Lower lobe of right lung (tissue), 2 donors: ENCODE results near the gene PRPF38A. TPM values are rescaled to one million over a fixed set of nuclear protein-coding genes. Genes with fewer than 3 reads are reported as not detected.

ENCODE experiments used
- ATAC-seq, 2 donors: fragments of 200-7000 bp; cut with Tn5 transposase; one replicate each; pipeline ENCODE4 v1.9.1; 2020 to 2022; ENCODE audit warnings: mild to moderate bottlenecking in 2 of 2, moderate library complexity in 2 of 2
- DNase-seq: peaks from one replicate; pipeline ENCODE4 v3.0.0-alpha.2; 2020
- H3K27ac ChIP-seq: fragments of 200-600 bp; one replicate; pipeline ENCODE4 v1.8.0; 2022
- H3K27me3 ChIP-seq: fragments of 200-600 bp; one replicate; pipeline ENCODE4 v1.8.0; 2022; ENCODE audit warnings: low read depth
- H3K36me3 ChIP-seq: fragments of 200-600 bp; one replicate; pipeline ENCODE4 v1.8.0; 2022; ENCODE audit warnings: mild to moderate bottlenecking
- H3K4me1 ChIP-seq: fragments of 200-600 bp; one replicate; pipeline ENCODE4 v1.8.0; 2022
- H3K4me3 ChIP-seq: fragments of 200-600 bp; one replicate; pipeline ENCODE4 v1.8.0; 2022; ENCODE audit warnings: mild to moderate bottlenecking
- H3K9me3 ChIP-seq: fragments of 200-600 bp; one replicate; pipeline ENCODE4 v1.8.0; 2022
- intact Hi-C: fragments of 100-400 bp; cut with DNase I; formaldehyde crosslinking; loops from one replicate; pipeline ENCODE4 v1.11.0; 2022
- total RNA-seq: library from RNA; stranded (reverse); fragmentation: NEBNext Ultra II Directional; extraction: Animal tissue kit (Norgen Biotek cat#: 25700); gene quantifications from one replicate; pipeline ENCODE4 v1.2.1, GENCODE V29; 2021
- TF ChIP-seq, protein P1 (sequence below): fragments of 200-600 bp; IDR thresholded peaks from one replicate; pipeline ENCODE4 v1.8.0; 2022; ENCODE audit warnings: antibody characterized with exemption, mild to moderate bottlenecking
- donor health status: DM: no; HTN: yes; CAD: no; lungs with severe emphysema.

Gene PRPF38A
- total RNA-seq, 1 donor from 2014 or later: 34.7 TPM

DNA sequence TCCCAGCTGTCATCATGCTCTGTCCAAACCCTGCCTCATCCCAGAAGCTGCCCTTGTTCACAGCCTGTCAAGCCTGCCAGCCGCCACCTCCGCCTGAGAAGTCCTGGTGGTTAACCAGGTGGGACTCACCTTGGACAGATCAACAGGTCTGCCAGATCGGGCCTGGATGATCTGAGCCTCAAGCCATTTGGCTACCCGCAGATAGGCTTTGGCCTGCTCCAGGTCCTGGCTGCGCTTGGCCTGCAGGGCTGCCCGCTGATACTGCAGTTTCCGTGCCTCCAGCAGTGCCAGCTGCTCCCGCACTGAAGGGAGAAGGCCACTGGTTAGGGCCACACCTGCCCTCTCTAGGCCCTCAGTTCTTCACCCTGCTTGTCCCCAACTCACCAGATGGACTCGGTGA, 47.0 kb upstream of the PRPF38A start:
- TF ChIP-seq, protein P1, sequence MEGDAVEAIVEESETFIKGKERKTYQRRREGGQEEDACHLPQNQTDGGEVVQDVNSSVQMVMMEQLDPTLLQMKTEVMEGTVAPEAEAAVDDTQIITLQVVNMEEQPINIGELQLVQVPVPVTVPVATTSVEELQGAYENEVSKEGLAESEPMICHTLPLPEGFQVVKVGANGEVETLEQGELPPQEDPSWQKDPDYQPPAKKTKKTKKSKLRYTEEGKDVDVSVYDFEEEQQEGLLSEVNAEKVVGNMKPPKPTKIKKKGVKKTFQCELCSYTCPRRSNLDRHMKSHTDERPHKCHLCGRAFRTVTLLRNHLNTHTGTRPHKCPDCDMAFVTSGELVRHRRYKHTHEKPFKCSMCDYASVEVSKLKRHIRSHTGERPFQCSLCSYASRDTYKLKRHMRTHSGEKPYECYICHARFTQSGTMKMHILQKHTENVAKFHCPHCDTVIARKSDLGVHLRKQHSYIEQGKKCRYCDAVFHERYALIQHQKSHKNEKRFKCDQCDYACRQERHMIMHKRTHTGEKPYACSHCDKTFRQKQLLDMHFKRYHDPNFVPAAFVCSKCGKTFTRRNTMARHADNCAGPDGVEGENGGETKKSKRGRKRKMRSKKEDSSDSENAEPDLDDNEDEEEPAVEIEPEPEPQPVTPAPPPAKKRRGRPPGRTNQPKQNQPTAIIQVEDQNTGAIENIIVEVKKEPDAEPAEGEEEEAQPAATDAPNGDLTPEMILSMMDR: no peak
- Histone ChIP-seq H3K4me3 (no peak overlapping the region), H3K27ac (no peak overlapping the region), H3K27me3 (no peaks in the 10 kb centered on the region), H3K36me3 (peaks cover 100% of the 10 kb centered on the region), H3K9me3 (no peaks in the 10 kb centered on the region), H3K4me1 (no peaks in the 10 kb centered on the region)
- intact Hi-C loops: no loop called here
- DNase-seq (no peak), ATAC-seq (no peak)

DNA sequence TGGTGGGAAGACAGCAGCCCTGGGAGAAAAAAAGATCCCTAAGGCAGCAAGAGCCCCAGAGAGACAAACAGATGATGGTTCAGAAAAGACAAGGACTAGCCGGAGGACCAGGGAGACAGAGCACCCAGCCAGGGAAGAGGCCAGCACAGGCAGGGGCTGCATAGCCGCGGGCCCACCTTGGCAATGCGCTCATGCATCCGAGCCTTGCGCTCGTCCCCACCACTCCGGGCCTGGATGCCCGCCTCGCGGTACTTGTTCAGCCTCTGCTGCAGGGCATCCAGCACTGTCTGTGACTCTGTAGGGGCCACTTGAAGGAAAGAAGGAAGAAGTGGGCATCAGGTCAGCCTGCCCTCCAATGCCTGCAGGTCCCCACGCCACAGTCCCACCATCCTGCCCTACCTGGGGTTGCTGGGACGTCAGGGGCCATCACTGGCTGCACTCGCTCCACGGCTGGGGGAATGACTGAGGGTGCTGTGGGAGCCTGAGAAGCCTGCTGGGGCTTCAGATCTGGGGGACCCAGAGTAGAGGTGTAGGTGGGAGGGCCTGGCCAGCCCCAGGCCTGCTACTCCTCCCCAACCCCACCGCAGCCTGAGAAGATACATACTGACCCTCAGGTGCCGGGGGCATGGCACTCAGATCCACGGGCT, 45.4 kb upstream of the PRPF38A start:
- H3K27me3 ChIP-seq: no peaks in the 10 kb centered on the region

DNA sequence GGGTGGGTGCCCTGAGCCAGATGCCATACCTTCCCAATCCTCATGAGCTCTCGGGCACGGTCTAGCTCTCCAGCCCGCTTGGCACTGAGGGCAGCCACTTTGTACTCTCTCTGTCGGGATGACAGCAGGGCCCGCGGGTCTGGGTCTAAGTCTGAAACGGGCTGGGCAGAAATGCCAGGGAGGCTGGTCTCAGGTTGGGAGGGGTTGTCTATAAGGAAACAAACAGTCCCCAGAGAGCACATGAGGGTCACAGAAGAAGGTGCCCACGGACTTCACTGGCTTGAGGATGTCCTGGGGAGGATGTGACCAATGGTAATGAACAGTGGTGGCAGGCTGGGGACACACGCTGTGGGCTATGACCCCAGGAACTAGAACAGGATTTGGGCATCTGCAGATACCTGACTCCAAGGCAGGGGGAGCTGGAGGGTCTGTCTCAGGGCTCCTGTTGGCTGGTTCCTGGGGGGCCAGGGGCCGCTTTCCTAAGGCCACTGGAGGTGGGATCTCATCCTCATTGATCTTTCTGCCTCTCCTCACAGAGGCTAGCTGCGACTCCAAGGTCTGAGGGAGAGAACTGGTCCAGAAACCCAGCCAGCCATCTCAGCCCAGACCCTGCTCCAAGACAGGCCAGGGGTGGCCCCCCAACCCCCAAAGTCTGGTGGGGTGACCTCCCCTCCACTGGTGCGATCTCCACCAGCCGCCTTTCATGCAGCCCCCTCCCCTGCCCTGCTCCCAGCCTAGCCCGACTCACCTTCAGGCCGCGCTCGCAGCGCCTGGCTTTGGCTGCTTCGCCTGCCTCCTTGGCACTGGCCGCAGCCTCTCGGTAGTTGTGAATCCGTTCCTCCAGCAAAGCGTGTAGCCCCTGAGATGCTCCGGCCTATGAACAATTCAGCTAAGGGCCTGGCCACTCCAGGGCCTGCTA, 44.5 kb upstream of the PRPF38A start:
- peaks cover 10% of the 10 kb centered on the region for H3K4me1 ChIP-seq
- no peak for ATAC-seq
- intact Hi-C loops: no loop called here

More for the DNA sequence above, 45.4 kb upstream of the PRPF38A start:
- intact Hi-C loops: no loop called here
- TF ChIP-seq, protein P1: no peak
- Histone ChIP-seq H3K36me3 (peaks cover 98% of the 10 kb centered on the region), H3K4me3 (no peak overlapping the region), H3K4me1 (peaks cover under 1% of the 10 kb centered on the region), H3K9me3 (no peaks in the 10 kb centered on the region), H3K27ac (no peak overlapping the region)
- DNase-seq: no peak
- no peak for ATAC-seq

DNA sequence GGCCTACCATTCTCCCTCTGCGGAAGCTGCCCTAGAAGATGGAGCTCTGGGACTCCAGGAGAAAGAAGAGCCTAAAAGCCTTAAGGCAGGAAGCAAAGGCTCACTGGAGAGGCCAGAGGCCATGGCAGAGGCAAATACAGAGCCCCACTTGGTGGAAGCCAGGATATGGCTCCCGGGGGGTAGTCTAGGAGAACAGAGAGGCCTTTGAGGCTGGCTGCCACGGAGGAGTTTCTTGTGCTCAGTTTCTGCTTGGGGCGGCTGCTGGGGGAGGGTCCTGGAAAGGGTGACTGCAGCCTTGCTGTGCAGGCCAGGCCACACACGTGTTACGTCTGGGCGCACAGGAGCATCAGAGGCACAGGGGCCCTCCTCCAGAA, 43.8 kb upstream of the PRPF38A start:
- peaks cover 85% of the 10 kb centered on the region for H3K36me3 ChIP-seq
- no peaks in the 10 kb centered on the region for H3K27me3 ChIP-seq
- ATAC-seq: no peak

More for the DNA sequence above, 44.5 kb upstream of the PRPF38A start:
- Histone ChIP-seq H3K27ac (no peak overlapping the region), H3K36me3 (peaks cover 92% of the 10 kb centered on the region), H3K4me3 (no peak overlapping the region), H3K9me3 (no peaks in the 10 kb centered on the region), H3K27me3 (no peaks in the 10 kb centered on the region)
- TF ChIP-seq, protein P1: no peak
- DNase-seq: no peak

DNA sequence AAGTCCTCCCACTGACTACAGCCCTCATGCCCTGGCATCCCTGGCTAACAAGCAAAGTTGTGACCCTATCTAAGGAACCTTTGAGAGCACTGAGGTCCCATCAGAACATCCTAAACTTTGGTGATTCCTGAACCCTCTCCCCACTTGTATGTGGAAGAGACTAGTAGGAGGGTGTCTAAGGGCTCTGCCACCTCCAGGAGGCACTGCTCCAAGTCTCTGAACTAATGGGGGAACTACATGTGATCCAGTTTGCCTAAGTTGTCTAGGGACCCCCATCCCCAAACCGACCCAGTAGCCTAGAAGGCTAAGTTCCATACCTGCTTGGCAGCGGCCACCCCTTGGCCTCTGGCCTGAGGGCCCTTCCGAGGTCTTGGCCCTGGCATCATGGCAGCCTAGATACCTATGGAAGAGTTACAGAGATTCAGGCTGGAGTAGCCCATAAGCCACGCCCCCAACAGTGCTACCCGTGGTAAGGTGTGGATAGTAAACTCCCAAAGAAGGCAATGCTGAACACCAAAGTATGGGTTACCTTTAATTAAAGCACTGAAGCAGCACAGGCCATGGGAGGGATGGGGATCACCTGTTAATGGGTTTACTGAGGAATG, 40.1 kb upstream of the PRPF38A start:
- DNase-seq: no peak
- peak overlapping the region; percentile 93 for H3K4me3 ChIP-seq
- peak overlapping the region; percentile 97 for H3K27ac ChIP-seq

More for the DNA sequence above, 43.8 kb upstream of the PRPF38A start:
- TF ChIP-seq, protein P1: no peak
- intact Hi-C loops: no loop called here
- Histone ChIP-seq H3K9me3 (no peaks in the 10 kb centered on the region), H3K4me1 (peaks cover 14% of the 10 kb centered on the region), H3K4me3 (no peak overlapping the region), H3K27ac (no peak overlapping the region)
- no peak for DNase-seq

More for the DNA sequence above, 40.1 kb upstream of the PRPF38A start:
- Histone ChIP-seq H3K9me3 (no peaks in the 10 kb centered on the region), H3K27me3 (no peaks in the 10 kb centered on the region), H3K36me3 (peaks cover 48% of the 10 kb centered on the region), H3K4me1 (peaks cover 14% of the 10 kb centered on the region)
- intact Hi-C loops: no loop called here
- no peak for ATAC-seq
- TF ChIP-seq, protein P1: no peak
